ENCODE measurements around the gene TBC1D8.

DNA sequence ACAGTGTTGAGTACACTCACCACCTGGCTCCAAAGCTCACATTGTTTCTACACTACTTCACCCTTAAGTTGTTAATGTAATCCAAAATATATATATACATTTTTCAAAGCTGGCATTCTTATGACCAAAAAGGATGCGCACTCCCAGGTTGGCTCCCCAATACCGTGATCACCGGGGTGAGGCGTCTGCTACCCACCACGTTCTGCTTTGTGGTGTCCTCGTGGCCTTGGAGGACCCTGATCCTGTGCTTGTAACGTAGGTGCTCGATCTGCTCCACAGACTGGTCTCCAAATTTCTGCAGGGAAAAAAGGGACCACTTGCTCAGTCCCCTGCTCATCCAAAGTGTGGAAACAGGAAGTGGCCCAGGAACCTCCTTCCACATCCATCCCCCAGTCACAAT is 123.3 kb downstream of the TBC1D8 start:
- TF ChIP-seq POLR2AphosphoS5 (IDR thresholded peaks at IDR 0.05; ENCODE audit: low read depth) (no peak), GABPA (IDR thresholded peaks at IDR 0.05; ENCODE audit: low read depth) (no peak), SPI1 (IDR thresholded peaks at IDR 0.05; ENCODE audit: borderline replicate concordance, low read depth) (peak; percentile 15; the same call in 1 of the 2 replicates)
- TF ChIP-seq, protein P1, sequence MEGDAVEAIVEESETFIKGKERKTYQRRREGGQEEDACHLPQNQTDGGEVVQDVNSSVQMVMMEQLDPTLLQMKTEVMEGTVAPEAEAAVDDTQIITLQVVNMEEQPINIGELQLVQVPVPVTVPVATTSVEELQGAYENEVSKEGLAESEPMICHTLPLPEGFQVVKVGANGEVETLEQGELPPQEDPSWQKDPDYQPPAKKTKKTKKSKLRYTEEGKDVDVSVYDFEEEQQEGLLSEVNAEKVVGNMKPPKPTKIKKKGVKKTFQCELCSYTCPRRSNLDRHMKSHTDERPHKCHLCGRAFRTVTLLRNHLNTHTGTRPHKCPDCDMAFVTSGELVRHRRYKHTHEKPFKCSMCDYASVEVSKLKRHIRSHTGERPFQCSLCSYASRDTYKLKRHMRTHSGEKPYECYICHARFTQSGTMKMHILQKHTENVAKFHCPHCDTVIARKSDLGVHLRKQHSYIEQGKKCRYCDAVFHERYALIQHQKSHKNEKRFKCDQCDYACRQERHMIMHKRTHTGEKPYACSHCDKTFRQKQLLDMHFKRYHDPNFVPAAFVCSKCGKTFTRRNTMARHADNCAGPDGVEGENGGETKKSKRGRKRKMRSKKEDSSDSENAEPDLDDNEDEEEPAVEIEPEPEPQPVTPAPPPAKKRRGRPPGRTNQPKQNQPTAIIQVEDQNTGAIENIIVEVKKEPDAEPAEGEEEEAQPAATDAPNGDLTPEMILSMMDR (IDR thresholded peaks at IDR 0.05; ENCODE audit: insufficient read depth, low read length), result no peak
- TF ChIP-seq, protein P2, sequence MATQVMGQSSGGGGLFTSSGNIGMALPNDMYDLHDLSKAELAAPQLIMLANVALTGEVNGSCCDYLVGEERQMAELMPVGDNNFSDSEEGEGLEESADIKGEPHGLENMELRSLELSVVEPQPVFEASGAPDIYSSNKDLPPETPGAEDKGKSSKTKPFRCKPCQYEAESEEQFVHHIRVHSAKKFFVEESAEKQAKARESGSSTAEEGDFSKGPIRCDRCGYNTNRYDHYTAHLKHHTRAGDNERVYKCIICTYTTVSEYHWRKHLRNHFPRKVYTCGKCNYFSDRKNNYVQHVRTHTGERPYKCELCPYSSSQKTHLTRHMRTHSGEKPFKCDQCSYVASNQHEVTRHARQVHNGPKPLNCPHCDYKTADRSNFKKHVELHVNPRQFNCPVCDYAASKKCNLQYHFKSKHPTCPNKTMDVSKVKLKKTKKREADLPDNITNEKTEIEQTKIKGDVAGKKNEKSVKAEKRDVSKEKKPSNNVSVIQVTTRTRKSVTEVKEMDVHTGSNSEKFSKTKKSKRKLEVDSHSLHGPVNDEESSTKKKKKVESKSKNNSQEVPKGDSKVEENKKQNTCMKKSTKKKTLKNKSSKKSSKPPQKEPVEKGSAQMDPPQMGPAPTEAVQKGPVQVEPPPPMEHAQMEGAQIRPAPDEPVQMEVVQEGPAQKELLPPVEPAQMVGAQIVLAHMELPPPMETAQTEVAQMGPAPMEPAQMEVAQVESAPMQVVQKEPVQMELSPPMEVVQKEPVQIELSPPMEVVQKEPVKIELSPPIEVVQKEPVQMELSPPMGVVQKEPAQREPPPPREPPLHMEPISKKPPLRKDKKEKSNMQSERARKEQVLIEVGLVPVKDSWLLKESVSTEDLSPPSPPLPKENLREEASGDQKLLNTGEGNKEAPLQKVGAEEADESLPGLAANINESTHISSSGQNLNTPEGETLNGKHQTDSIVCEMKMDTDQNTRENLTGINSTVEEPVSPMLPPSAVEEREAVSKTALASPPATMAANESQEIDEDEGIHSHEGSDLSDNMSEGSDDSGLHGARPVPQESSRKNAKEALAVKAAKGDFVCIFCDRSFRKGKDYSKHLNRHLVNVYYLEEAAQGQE (IDR thresholded peaks at IDR 0.05; ENCODE audit: insufficient replicate concordance, low read depth), result no peak

All from HL-60 (cell line).